Smooth muscle cell (in vitro differentiated cells): ENCODE measurements around the gene CORO2B. TPM values are rescaled to one million over a fixed set of nuclear protein-coding genes. Genes with fewer than 3 reads are reported as not detected.

Source experiments
- DNase-seq: peaks from one replicate; lab custom pipeline; 2025; ENCODE audit not compliant: unreplicated experiment; lab: John Stamatoyannopoulos, UW
- H2AFZ ChIP-seq: fragments of 200-600 bp; sonication (generic); 2 replicates; pipeline ENCODE4 v1.6.0; 2016; ENCODE audit warnings: antibody characterized with exemption, low read depth, mild to moderate bottlenecking
- H3F3A ChIP-seq: fragments of 200-600 bp; sonication (generic); 2 replicates; pipeline ENCODE4 v1.6.0; 2017; ENCODE audit warnings: antibody characterized with exemption, low read depth
- H3K27ac ChIP-seq: fragments of 200-600 bp; sonication (generic); 2 replicates; pipeline ENCODE4 v1.5.1; 2016; ENCODE audit warnings: low read depth, mild to moderate bottlenecking
- H3K27me3 ChIP-seq: fragments of 200-600 bp; sonication (generic); 2 replicates; pipeline ENCODE4 v1.6.1; 2016; ENCODE audit warnings: low read depth, mild to moderate bottlenecking
- H3K36me3 ChIP-seq: fragments of 200-600 bp; sonication (generic); 2 replicates; pipeline ENCODE4 v1.5.1; 2016; ENCODE audit warnings: low read depth
- H3K4me1 ChIP-seq: fragments of 200-600 bp; sonication (generic); 2 replicates; pipeline ENCODE4 v1.5.1; 2016; ENCODE audit warnings: low read depth
- H3K4me2 ChIP-seq: fragments of 200-600 bp; sonication (generic); 2 replicates; pipeline ENCODE4 v1.6.0; 2016; ENCODE audit warnings: mild to moderate bottlenecking
- H3K4me3 ChIP-seq: fragments of 200-600 bp; sonication (generic); 2 replicates; pipeline ENCODE4 v1.5.1; 2016; ENCODE audit warnings: mild to moderate bottlenecking
- H3K79me2 ChIP-seq: fragments of 200-600 bp; sonication (generic); 2 replicates; pipeline ENCODE4 v1.6.0; 2016; ENCODE audit warnings: low read depth, mild to moderate bottlenecking
- H3K9ac ChIP-seq: fragments of 200-600 bp; sonication (generic); 2 replicates; pipeline ENCODE4 v1.6.0; 2016; ENCODE audit warnings: low read depth
- H3K9me3 ChIP-seq: fragments of 200-600 bp; sonication (generic); replicated peaks from 2 replicates; pipeline ENCODE4 v1.5.1; 2016; ENCODE audit warnings: low read depth
- H4K20me1 ChIP-seq: fragments of 200-600 bp; sonication (generic); 2 replicates; pipeline ENCODE4 v1.6.0; 2016; ENCODE audit warnings: low read depth
- WGBS: methylation state at CpG from one replicate; pipeline ENCODE4 v1.1.7; 2016; ENCODE audit warnings: low lambda C conversion rate; 5-methylcytosine and 5-hydroxymethylcytosine counted together
- polyA plus RNA-seq: library from polyadenylated mRNA; unstranded; fragments of >200 nt; fragmentation: Nextera tagmentation; extraction: Ambion mirVana; gene quantifications from 2 replicates; pipeline ENCODE4 v1.2.1, GENCODE V29; 2016
- total RNA-seq: library from RNA; depleted of rRNA; stranded (reverse); fragments of >200 nt; gene quantifications from 2 replicates; pipeline ENCODE4 v1.2.3, GENCODE V29; 2014
- TF ChIP-seq, protein P1 (sequence below): fragments of 200-600 bp; sonication (generic); IDR thresholded peaks from 2 replicates; pipeline ENCODE4 v1.5.1; 2017; ENCODE audit warnings: borderline replicate concordance, mild to moderate bottlenecking, antibody characterized with exemption; ENCODE audit not compliant: insufficient read depth, poor library complexity, severe bottlenecking

Gene CORO2B
- total and polyA plus RNA-seq, 2 experiments from 2014 or later, result 0.47 to 0.49 TPM

DNA sequence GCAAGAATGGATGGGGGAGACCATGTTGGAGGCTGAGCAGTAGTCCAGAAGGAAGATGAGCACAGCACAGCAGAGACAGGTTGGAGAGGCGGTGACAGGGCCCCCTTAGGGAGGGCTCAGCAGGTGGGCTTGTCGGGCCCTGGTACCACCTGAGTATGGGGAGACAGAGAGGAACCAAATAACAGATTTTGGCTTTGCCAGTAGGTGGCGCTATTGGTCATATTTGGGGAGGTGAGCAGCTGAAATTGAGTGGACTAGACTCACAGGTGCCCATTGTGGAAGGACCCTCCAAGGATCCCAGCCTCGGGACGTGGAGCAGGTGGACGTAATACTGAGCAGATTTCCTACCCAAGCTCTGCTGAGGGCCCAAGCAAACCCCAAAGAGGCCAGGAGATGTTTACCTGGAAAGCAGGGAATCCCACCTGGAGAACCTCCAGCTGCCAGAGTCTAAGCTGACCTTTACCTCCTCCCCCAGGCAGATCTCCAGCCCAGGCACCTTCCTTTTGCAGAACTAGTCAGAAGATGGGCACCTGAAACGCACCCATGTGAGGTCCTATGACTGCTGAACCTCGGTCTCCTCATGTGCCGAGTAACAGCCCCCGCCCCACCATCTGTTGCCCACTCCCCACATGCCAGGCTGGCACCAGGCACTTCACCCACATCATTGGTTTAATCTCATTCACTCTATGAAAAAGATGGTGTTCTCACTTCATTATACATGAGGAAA lies 24.6 kb upstream of the CORO2B start:
- no peaks in the 10 kb centered on the region for H3K79me2 ChIP-seq
- no peaks in the 10 kb centered on the region for H3K36me3 ChIP-seq
- H3F3A ChIP-seq, result no peaks in the 10 kb centered on the region
- H3K4me3 ChIP-seq, result no peak overlapping the region
- no peaks in the 10 kb centered on the region for H4K20me1 ChIP-seq
- H3K9me3 ChIP-seq, result no peaks in the 10 kb centered on the region
- 41% methylated on average over 10 of the region's 10 CpGs for WGBS
- H3K4me2 ChIP-seq, result no peak overlapping the region
- no peak overlapping the region for H2AFZ ChIP-seq
- no peak overlapping the region for H3K27ac ChIP-seq
- DNase-seq, result no peak
- no peak overlapping the region for H3K9ac ChIP-seq
- TF ChIP-seq, protein P1, sequence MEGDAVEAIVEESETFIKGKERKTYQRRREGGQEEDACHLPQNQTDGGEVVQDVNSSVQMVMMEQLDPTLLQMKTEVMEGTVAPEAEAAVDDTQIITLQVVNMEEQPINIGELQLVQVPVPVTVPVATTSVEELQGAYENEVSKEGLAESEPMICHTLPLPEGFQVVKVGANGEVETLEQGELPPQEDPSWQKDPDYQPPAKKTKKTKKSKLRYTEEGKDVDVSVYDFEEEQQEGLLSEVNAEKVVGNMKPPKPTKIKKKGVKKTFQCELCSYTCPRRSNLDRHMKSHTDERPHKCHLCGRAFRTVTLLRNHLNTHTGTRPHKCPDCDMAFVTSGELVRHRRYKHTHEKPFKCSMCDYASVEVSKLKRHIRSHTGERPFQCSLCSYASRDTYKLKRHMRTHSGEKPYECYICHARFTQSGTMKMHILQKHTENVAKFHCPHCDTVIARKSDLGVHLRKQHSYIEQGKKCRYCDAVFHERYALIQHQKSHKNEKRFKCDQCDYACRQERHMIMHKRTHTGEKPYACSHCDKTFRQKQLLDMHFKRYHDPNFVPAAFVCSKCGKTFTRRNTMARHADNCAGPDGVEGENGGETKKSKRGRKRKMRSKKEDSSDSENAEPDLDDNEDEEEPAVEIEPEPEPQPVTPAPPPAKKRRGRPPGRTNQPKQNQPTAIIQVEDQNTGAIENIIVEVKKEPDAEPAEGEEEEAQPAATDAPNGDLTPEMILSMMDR, result peak; percentile 72
- H3K27me3 ChIP-seq, result no peaks in the 10 kb centered on the region
- H3K4me1 ChIP-seq, result peaks cover 5% of the 10 kb centered on the region

DNA sequence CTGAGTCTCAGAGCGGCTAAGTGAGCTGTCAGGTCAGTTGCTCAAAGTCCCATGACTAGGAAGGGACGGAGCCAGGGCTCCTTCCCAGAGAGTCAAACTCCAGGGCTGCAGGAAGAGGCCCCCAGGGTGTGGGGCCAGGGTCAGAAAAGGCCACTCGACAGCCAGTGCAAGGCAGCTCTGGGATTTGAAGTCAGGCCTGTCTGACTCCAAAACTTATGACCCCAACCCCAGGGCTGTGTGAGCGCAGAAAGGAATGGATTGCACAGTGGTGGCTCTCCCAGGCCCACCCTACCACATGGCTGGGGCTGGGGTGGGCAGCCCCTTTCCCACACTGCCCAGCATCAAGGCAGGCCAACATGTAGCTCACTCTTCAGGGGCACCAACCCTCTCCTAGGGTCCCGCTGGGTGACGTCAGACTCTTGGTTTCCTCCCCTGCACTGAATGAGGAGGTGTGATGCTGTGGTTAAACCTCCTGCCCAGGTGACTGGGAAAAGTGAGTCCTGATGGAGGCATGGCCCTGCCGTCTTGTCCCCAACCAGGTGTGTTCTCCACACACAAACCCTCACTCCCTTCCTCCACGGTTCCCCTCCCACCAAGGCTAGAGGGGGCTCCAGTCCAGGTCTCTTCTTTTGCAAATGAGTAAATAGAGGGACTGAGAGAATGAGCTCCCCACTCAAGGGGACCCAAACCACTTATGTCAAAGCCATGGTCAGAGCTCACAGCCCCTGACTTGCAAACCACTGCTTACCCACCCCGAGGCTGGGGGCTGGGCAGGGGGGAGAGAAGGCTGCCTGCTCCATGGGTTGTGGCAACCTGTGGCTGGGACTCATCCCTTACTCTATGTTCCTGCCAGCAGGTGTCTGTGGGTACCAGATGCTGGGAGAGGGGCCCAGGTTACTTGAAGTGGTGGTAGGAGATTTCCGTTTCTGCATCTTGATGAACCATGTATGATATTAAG lies 23.8 kb upstream of the CORO2B start:
- TF ChIP-seq, protein P1, result no peak
- Histone ChIP-seq H4K20me1 (no peaks in the 10 kb centered on the region), H3K4me1 (peaks cover 6% of the 10 kb centered on the region), H3K36me3 (no peaks in the 10 kb centered on the region), H3K9me3 (no peaks in the 10 kb centered on the region), H2AFZ (no peak overlapping the region), H3K27me3 (no peaks in the 10 kb centered on the region), H3K4me2 (no peak overlapping the region), H3K9ac (no peak overlapping the region), H3K4me3 (no peak overlapping the region), H3K27ac (no peak overlapping the region), H3K79me2 (no peaks in the 10 kb centered on the region), H3F3A (no peaks in the 10 kb centered on the region)
- no peak for DNase-seq
- WGBS, result 81% methylated on average over 10 of the region's 10 CpGs

- no peak overlapping the region for H2AFZ ChIP-seq
- no peak overlapping the region for H3K9ac ChIP-seq
- H3K79me2 ChIP-seq, result no peaks in the 10 kb centered on the region
- TF ChIP-seq, protein P1, result no peak
- H3K9me3 ChIP-seq, result no peaks in the 10 kb centered on the region
- H3K36me3 ChIP-seq, result no peaks in the 10 kb centered on the region
- DNase-seq, result no peak
- no peak overlapping the region for H3K27ac ChIP-seq
- no peaks in the 10 kb centered on the region for H3K27me3 ChIP-seq
- H4K20me1 ChIP-seq, result no peaks in the 10 kb centered on the region
- H3K4me1 ChIP-seq, result peaks cover 6% of the 10 kb centered on the region
- H3F3A ChIP-seq, result no peaks in the 10 kb centered on the region
- 88% methylated on average over 7 of the region's 7 CpGs for WGBS
- H3K4me3 ChIP-seq, result no peak overlapping the region
- no peak overlapping the region for H3K4me2 ChIP-seq
These were observed 23.1 kb upstream of the CORO2B start for GRCh38 chr15:68555679-68556037.
